ENCODE data around the gene WFIKKN1.

WFIKKN1 gene

GRCh38 chr16:624526-625070, 6.2 kb upstream of the WFIKKN1 start:
- no peak for DNase-seq (ENCODE audit: low read depth)

- no peak for DNase-seq (ENCODE audit: low read depth)
These were observed 5.4 kb upstream of the WFIKKN1 start for GRCh38 chr16:625117-625976.

- no peak for DNase-seq (ENCODE audit: low read depth)
These were observed 4.6 kb upstream of the WFIKKN1 start for GRCh38 chr16:625977-626765.

- no peak for DNase-seq (ENCODE audit: low read depth)
These were observed 3.9 kb upstream of the WFIKKN1 start for GRCh38 chr16:626787-627453.

GRCh38 chr16:627454-628239, 3.1 kb upstream of the WFIKKN1 start:
- no peak for DNase-seq (ENCODE audit: low read depth)

GRCh38 chr16:628321-629061, 2.3 kb upstream of the WFIKKN1 start:
- no peak for DNase-seq (ENCODE audit: low read depth)

- no peak for DNase-seq (ENCODE audit: low read depth)
These were observed 1.5 kb upstream of the WFIKKN1 start for GRCh38 chr16:629185-629832.

- no peak for DNase-seq (ENCODE audit: low read depth)
These were observed 944 bp upstream of the WFIKKN1 start for GRCh38 chr16:629833-630248.

GRCh38 chr16:630249-630814, 453 bp upstream of the WFIKKN1 start:
- DNase-seq (ENCODE audit: low read depth), result no peak

GRCh38 chr16:631808-632358, 1.1 kb downstream of the WFIKKN1 start:
- no peak for DNase-seq (ENCODE audit: low read depth)

GRCh38 chr16:632486-633335, 1.9 kb downstream of the WFIKKN1 start:
- DNase-seq (ENCODE audit: low read depth), result no peak

GRCh38 chr16:633336-634050, 2.7 kb downstream of the WFIKKN1 start:
- DNase-seq (ENCODE audit: low read depth), result no peak

- DNase-seq (ENCODE audit: low read depth), result no peak
These were observed 3.4 kb downstream of the WFIKKN1 start for GRCh38 chr16:634051-634670.

GRCh38 chr16:634996-635395, 4.2 kb downstream of the WFIKKN1 start:
- DNase-seq (ENCODE audit: low read depth), result no peak

- DNase-seq (ENCODE audit: low read depth), result no peak
These were observed 4.9 kb downstream of the WFIKKN1 start for GRCh38 chr16:635573-636205.

- DNase-seq (ENCODE audit: low read depth), result peak; percentile 84
These were observed 5.7 kb downstream of the WFIKKN1 start, which contains the start of gene METTL26 for GRCh38 chr16:636206-637080. TSS of gene METTL26 (minus strand) at chr16:636305. CDS start at chr16:636290, 15 bp downstream.
